DOHH2 (cell line): ENCODE results near the gene DCLRE1A.

Source experiments
- H3F3A ChIP-seq: fragments of 200-600 bp; sonication (generic), shearing (Covaris generic); 2 replicates; pipeline ENCODE4 v1.6.0; 2016; ENCODE audit warnings: antibody characterized with exemption, mild to moderate bottlenecking; ENCODE audit not compliant: control insufficient read depth, insufficient read depth
- H3K27ac ChIP-seq: fragments of 200-600 bp; sonication (generic); 2 replicates; pipeline ENCODE4 v1.5.1; 2014; ENCODE audit warnings: low read depth, mild to moderate bottlenecking, low read length, moderate library complexity
- H3K27me3 ChIP-seq: fragments of 200-600 bp; sonication (generic); 2 replicates; pipeline ENCODE4 v1.6.1; 2014; ENCODE audit warnings: mild to moderate bottlenecking, low read length, mixed read lengths; ENCODE audit not compliant: control insufficient read depth
- H3K36me3 ChIP-seq: fragments of 200-600 bp; sonication (generic); 2 replicates; pipeline ENCODE4 v1.6.1; 2014; ENCODE audit warnings: mild to moderate bottlenecking, low read length, moderate library complexity, mixed read lengths; ENCODE audit not compliant: control insufficient read depth
- H3K4me1 ChIP-seq: fragments of 200-600 bp; sonication (generic); 2 replicates; pipeline ENCODE4 v1.6.1; 2014; ENCODE audit warnings: mild to moderate bottlenecking, low read length, mixed read lengths; ENCODE audit not compliant: control insufficient read depth
- H3K4me2 ChIP-seq: fragments of 200-600 bp; sonication (generic); 2 replicates; pipeline ENCODE4 v1.6.0; 2014; ENCODE audit warnings: mild to moderate bottlenecking, low read length, moderate library complexity
- H3K4me3 ChIP-seq: fragments of 200-600 bp; sonication (generic); 2 replicates; pipeline ENCODE4 v1.5.1; 2014; ENCODE audit warnings: mild to moderate bottlenecking, low read length, mixed read lengths
- H3K79me2 ChIP-seq: fragments of 200-600 bp; sonication (generic); 2 replicates; pipeline ENCODE4 v1.6.1; 2014; ENCODE audit warnings: mild to moderate bottlenecking, low read length, mixed read lengths; ENCODE audit not compliant: control insufficient read depth
- H3K9me2 ChIP-seq: fragments of 200-600 bp; sonication (generic); replicated peaks from 2 replicates; pipeline ENCODE4 v1.6.1; 2014; ENCODE audit warnings: mild to moderate bottlenecking, low read length, mixed read lengths; ENCODE audit not compliant: control insufficient read depth
- H3K9me3 ChIP-seq: fragments of 200-600 bp; sonication (generic); 2 replicates; pipeline ENCODE4 v1.6.1; 2014; ENCODE audit warnings: antibody characterized with exemption, low read length, mixed read lengths; ENCODE audit not compliant: control insufficient read depth, insufficient read depth
- H4K20me1 ChIP-seq: fragments of 200-600 bp; sonication (generic); 2 replicates; pipeline ENCODE4 v1.6.0; 2014; ENCODE audit warnings: low read depth, mild to moderate bottlenecking, antibody characterized with exemption, low read length, moderate library complexity; ENCODE audit not compliant: control insufficient read depth, insufficient read depth
- CTCF ChIP-seq: fragments of 200-600 bp; sonication (generic); IDR thresholded peaks from one replicate; pipeline ENCODE4 v1.5.1; 2014; ENCODE audit warnings: antibody characterized with exemption, mild to moderate bottlenecking, low read depth, low read length; ENCODE audit not compliant: poor library complexity, severe bottlenecking
- EZH2phosphoT487 ChIP-seq: fragments of 200-600 bp; sonication (generic); IDR thresholded peaks from 2 replicates; pipeline ENCODE4 v1.6.1; 2017; ENCODE audit warnings: borderline replicate concordance, mild to moderate bottlenecking, antibody characterized with exemption, low read length, moderate library complexity, mixed read lengths

The DCLRE1A gene

GRCh38 chr10:113801569-113801968, 52.3 kb downstream of the DCLRE1A start:
- H4K20me1 ChIP-seq, result no peaks in the 10 kb centered on the region
- peaks cover 9% of the 10 kb centered on the region for H3K4me1 ChIP-seq
- no peak overlapping the region for H3K4me3 ChIP-seq
- no peaks in the 10 kb centered on the region for H3K9me3 ChIP-seq
- H3K27ac ChIP-seq, result no peak overlapping the region
- H3K9me2 ChIP-seq, result no peaks in the 10 kb centered on the region
- H3K79me2 ChIP-seq, result no peaks in the 10 kb centered on the region
- H3F3A ChIP-seq, result no peaks in the 10 kb centered on the region
- peaks cover 13% of the 10 kb centered on the region for H3K27me3 ChIP-seq
- TF ChIP-seq CTCF (no peak), EZH2phosphoT487 (no peak)
- H3K4me2 ChIP-seq, result no peak overlapping the region
- no peaks in the 10 kb centered on the region for H3K36me3 ChIP-seq

- peaks cover 25% of the 10 kb centered on the region for H3K27me3 ChIP-seq
- H3K27ac ChIP-seq, result no peak overlapping the region
- no peaks in the 10 kb centered on the region for H3K9me2 ChIP-seq
- H3K4me1 ChIP-seq, result no peaks in the 10 kb centered on the region
- TF ChIP-seq CTCF, result no peak
- no peak for TF ChIP-seq EZH2phosphoT487
- H3F3A ChIP-seq, result no peaks in the 10 kb centered on the region
- no peaks in the 10 kb centered on the region for H4K20me1 ChIP-seq
- H3K79me2 ChIP-seq, result no peaks in the 10 kb centered on the region
- no peak overlapping the region for H3K4me3 ChIP-seq
- no peaks in the 10 kb centered on the region for H3K9me3 ChIP-seq
- no peak overlapping the region for H3K4me2 ChIP-seq
- H3K36me3 ChIP-seq, result no peaks in the 10 kb centered on the region
Observed at GRCh38 chr10:113791691-113792090, 62.2 kb downstream of the DCLRE1A start.

- H3K9me2 ChIP-seq, result no peaks in the 10 kb centered on the region
Observed at GRCh38 chr10:113788604-113789083, 65.2 kb downstream of the DCLRE1A start.

More at GRCh38 chr10:113788604-113789083, 65.2 kb downstream of the DCLRE1A start:
- no peaks in the 10 kb centered on the region for H3K9me3 ChIP-seq
- H3K36me3 ChIP-seq, result no peaks in the 10 kb centered on the region
- H3K4me2 ChIP-seq, result no peak overlapping the region
- H3K4me1 ChIP-seq, result no peaks in the 10 kb centered on the region
- H3K4me3 ChIP-seq, result no peak overlapping the region
- no peaks in the 10 kb centered on the region for H3K79me2 ChIP-seq
- H3F3A ChIP-seq, result no peaks in the 10 kb centered on the region
- peaks cover 15% of the 10 kb centered on the region for H3K27me3 ChIP-seq
- no peak overlapping the region for H3K27ac ChIP-seq
- no peaks in the 10 kb centered on the region for H4K20me1 ChIP-seq
- TF ChIP-seq EZH2phosphoT487 (no peak), CTCF (no peak)
